GM23248 (cell line): Measurements from ENCODE around the gene CEMIP2. TPM values are rescaled to one million over a fixed set of nuclear protein-coding genes. Genes with fewer than 3 reads are reported as not detected.

Experiments
- DNase-seq: peaks from one replicate; pipeline ENCODE4 v3.0.0-alpha.2; 2015
- H2AFZ ChIP-seq: fragments of 200-600 bp; sonication (generic); 2 replicates; pipeline ENCODE4 v1.6.1; 2016; ENCODE audit warnings: antibody characterized with exemption
- H3F3A ChIP-seq: fragments of 200-600 bp; sonication (generic); 2 replicates; pipeline ENCODE4 v1.6.1; 2016; ENCODE audit warnings: mild to moderate bottlenecking, antibody characterized with exemption, mixed run types; ENCODE audit not compliant: insufficient read depth
- H3K27ac ChIP-seq: fragments of 200-600 bp; sonication (generic); 2 replicates; pipeline ENCODE4 v1.5.1; 2016; ENCODE audit warnings: mild to moderate bottlenecking
- H3K27me3 ChIP-seq: fragments of 200-600 bp; sonication (generic); replicated peaks from 2 replicates; pipeline ENCODE4 v1.6.1; 2016; ENCODE audit warnings: mild to moderate bottlenecking; ENCODE audit not compliant: insufficient read depth
- H3K36me3 ChIP-seq: fragments of 200-600 bp; sonication (generic); 2 replicates; pipeline ENCODE4 v1.6.1; 2016; ENCODE audit warnings: low read depth, mild to moderate bottlenecking
- H3K4me1 ChIP-seq: fragments of 200-600 bp; sonication (generic); 2 replicates; pipeline ENCODE4 v1.6.1; 2016; ENCODE audit warnings: mild to moderate bottlenecking; ENCODE audit not compliant: insufficient read depth
- H3K4me2 ChIP-seq: fragments of 200-600 bp; sonication (generic); one replicate; pipeline ENCODE4 v1.6.1; 2016; ENCODE audit warnings: mild to moderate bottlenecking; ENCODE audit not compliant: unreplicated experiment
- H3K4me3 ChIP-seq: fragments of 200-600 bp; sonication (generic); 2 replicates; pipeline ENCODE4 v1.5.1; 2016; ENCODE audit warnings: mild to moderate bottlenecking
- H3K79me2 ChIP-seq: fragments of 200-600 bp; sonication (generic); 2 replicates; pipeline ENCODE4 v1.6.1; 2016; ENCODE audit warnings: mild to moderate bottlenecking; ENCODE audit not compliant: insufficient read depth
- H3K9ac ChIP-seq: fragments of 200-600 bp; sonication (generic); 2 replicates; pipeline ENCODE4 v1.6.1; 2016; ENCODE audit warnings: mild to moderate bottlenecking
- H3K9me2 ChIP-seq: fragments of 200-600 bp; sonication (generic); 2 replicates; pipeline ENCODE4 v1.6.1; 2016; ENCODE audit warnings: mixed run types, mild to moderate bottlenecking, moderate library complexity; ENCODE audit not compliant: insufficient read depth
- H3K9me3 ChIP-seq: fragments of 200-600 bp; sonication (generic); one replicate; pipeline ENCODE4 v1.6.1; 2017; ENCODE audit warnings: low read depth
- H4K20me1 ChIP-seq: fragments of 200-600 bp; sonication (generic); 2 replicates; pipeline ENCODE4 v1.6.0; 2016; ENCODE audit not compliant: insufficient read depth
- EZH2 ChIP-seq: fragments of 200-600 bp; sonication (generic); IDR thresholded peaks from 2 replicates; pipeline ENCODE4 v1.6.1; 2018; ENCODE audit warnings: antibody characterized with exemption, mild to moderate bottlenecking; ENCODE audit not compliant: insufficient read depth, poor library complexity, severe bottlenecking
- EZH2phosphoT487 ChIP-seq: fragments of 200-600 bp; sonication (generic); IDR thresholded peaks from 2 replicates; pipeline ENCODE4 v1.6.1; 2018; ENCODE audit warnings: antibody characterized with exemption, moderate library complexity, mild to moderate bottlenecking, low read depth; ENCODE audit not compliant: insufficient read depth
- WGBS, 2 experiments: methylation state at CpG; one replicate each; pipeline ENCODE4 v1.1.6; 2015 to 2017; ENCODE audit warnings: low lambda C conversion rate in 2 of 2, low coverage in 1 of 2; ENCODE audit errors: missing lambda C conversion rate in 2 of 2; 5-methylcytosine and 5-hydroxymethylcytosine counted together
- in situ Hi-C: fragments of 300-500 bp; cut with MboI; formaldehyde crosslinking; loops from 2 replicates; pipeline ENCODE4 v1.15.0; 2020
- polyA plus RNA-seq: library from polyadenylated mRNA; unstranded; fragments of >200 nt; fragmentation: Nextera tagmentation; extraction: Ambion mirVana; gene quantifications from 2 replicates; pipeline ENCODE4 v1.2.1, GENCODE V29; 2016
- total RNA-seq: library from RNA; depleted of rRNA; stranded (reverse); fragments of >200 nt; shearing (Covaris generic); gene quantifications from 2 replicates; pipeline ENCODE4 v1.2.3, GENCODE V29; 2014

The CEMIP2 gene
- total and polyA plus RNA-seq, 2 experiments from 2014 or later, result 12.7 to 40.4 TPM

DNA sequence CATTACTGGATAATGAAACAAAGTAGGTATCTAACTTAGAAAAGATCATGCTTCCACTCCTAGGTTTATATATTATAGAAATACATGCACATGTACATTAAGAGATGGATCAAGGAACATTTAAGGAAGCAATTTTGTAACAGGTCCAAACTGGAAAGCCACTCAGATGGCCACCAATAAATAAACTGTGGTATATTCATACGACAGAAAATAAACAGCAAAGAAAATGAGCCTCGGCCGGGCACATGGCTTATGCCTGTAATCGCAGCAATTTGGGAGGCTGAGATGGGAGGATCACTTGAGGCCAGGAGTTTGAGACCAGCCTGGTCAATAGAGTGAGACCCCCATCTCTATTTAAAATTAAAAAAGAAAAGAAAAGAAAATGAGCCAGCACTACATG, 25.6 kb downstream of the CEMIP2 start:
- Histone ChIP-seq H3K27ac (no peak overlapping the region), H3K9ac (no peak overlapping the region), H3K4me1 (peaks cover 7% of the 10 kb centered on the region), H3K27me3 (no peaks in the 10 kb centered on the region), H3K4me2 (no peak overlapping the region), H2AFZ (no peak overlapping the region), H3K79me2 (peaks cover 77% of the 10 kb centered on the region), H3F3A (peaks cover 7% of the 10 kb centered on the region), H3K36me3 (peaks cover 34% of the 10 kb centered on the region), H4K20me1 (0 out of 2 replicates have a peak, but pooled peaks cover 4% of the 10 kb centered on the region), H3K9me3 (no peaks in the 10 kb centered on the region), H3K4me3 (no peak overlapping the region), H3K9me2 (no peaks in the 10 kb centered on the region)
- TF ChIP-seq EZH2phosphoT487 (no peak), EZH2 (no peak)
- 99 to 100% methylated on average over 4 of the region's 4 CpGs for WGBS, 2 experiments
- no peak for DNase-seq
- in situ Hi-C loops, result no loop called here

GRCh38 chr9:71741926-71742648, 26.2 kb downstream of the CEMIP2 start:
- Histone ChIP-seq H3K4me1 (peaks cover 6% of the 10 kb centered on the region; the same call in 1 of the 2 replicates), H3K36me3 (peaks cover 29% of the 10 kb centered on the region), H3K9me3 (no peaks in the 10 kb centered on the region), H3K9me2 (no peaks in the 10 kb centered on the region), H4K20me1 (0 out of 2 replicates have a peak, but pooled peaks cover 4% of the 10 kb centered on the region), H3K79me2 (peaks cover 75% of the 10 kb centered on the region), H3K9ac (no peak overlapping the region), H2AFZ (no peak overlapping the region), H3F3A (peaks cover under 1% of the 10 kb centered on the region), H3K27me3 (no peaks in the 10 kb centered on the region), H3K27ac (no peak overlapping the region), H3K4me3 (no peak overlapping the region), H3K4me2 (no peak overlapping the region)
- in situ Hi-C loops, result no loop called here
- no peak for DNase-seq
- TF ChIP-seq EZH2, result no peak
- no peak for TF ChIP-seq EZH2phosphoT487
- 95 to 99% methylated on average over 10 of the region's 10 CpGs for WGBS, 2 experiments

DNA sequence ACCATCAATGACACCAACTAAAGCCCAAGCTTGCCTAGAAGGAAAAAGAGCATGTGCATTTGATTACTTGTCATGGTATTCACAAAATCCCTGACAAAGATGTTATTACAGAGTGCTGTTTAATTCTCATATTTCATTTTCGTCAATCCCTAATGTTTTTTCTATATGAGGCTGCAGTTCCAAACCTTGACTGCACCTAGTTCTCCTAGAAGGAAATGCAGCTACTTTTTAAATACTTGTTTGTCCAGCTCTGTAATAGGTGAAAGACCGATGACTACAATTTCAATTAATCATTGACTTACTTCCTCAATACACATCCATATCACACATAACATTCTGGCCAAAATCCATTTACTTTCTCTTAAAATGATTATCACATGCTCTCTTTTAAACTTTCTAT, 28.1 kb downstream of the CEMIP2 start:
- WGBS, 2 experiments, result 100% methylated on average over 2 of the region's 2 CpGs
- Histone ChIP-seq H3K4me1 (no peaks in the 10 kb centered on the region), H3K9ac (no peak overlapping the region), H3F3A (no peaks in the 10 kb centered on the region), H3K36me3 (peaks cover 15% of the 10 kb centered on the region), H3K27ac (no peak overlapping the region), H3K9me3 (no peaks in the 10 kb centered on the region), H3K4me3 (no peak overlapping the region), H3K4me2 (no peak overlapping the region), H3K79me2 (peaks cover 75% of the 10 kb centered on the region), H4K20me1 (0 out of 2 replicates have a peak, but pooled peaks cover 4% of the 10 kb centered on the region), H2AFZ (no peak overlapping the region), H3K9me2 (no peaks in the 10 kb centered on the region), H3K27me3 (no peaks in the 10 kb centered on the region)
- TF ChIP-seq EZH2 (no peak), EZH2phosphoT487 (no peak)
- in situ Hi-C loops, result no loop called here
- DNase-seq, result no peak

DNA sequence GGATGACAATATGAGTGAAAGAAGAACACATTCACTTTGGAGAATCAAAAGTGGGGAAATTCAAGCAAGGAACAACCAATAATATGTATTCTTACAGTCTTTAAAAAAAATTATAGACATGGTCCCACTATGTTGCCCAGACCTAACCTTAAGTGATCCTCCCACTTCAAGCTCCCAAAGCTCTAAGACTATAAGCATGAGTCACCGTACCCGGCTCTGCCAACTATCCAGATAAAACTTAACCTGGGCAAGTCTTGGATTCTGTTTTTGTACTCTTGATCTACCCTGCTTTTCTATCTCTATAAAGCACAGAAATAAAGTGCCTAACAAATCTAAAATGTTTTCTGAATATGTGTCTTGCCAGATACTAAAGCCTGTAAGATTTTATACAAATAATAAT, 30.9 kb downstream of the CEMIP2 start:
- H3K9me3 ChIP-seq, result no peaks in the 10 kb centered on the region
- H2AFZ ChIP-seq, result no peak overlapping the region
- 0 out of 2 replicates have a peak, but pooled peaks cover 4% of the 10 kb centered on the region for H4K20me1 ChIP-seq
- in situ Hi-C loops, result no loop called here
- no peaks in the 10 kb centered on the region for H3K27me3 ChIP-seq
- DNase-seq, result peak; percentile 59
- H3K27ac ChIP-seq, result no peak overlapping the region
- TF ChIP-seq EZH2phosphoT487, result no peak
- no peak for TF ChIP-seq EZH2
- H3K9ac ChIP-seq, result no peak overlapping the region
- H3K4me3 ChIP-seq, result no peak overlapping the region
- H3K9me2 ChIP-seq, result no peaks in the 10 kb centered on the region
- 89 to 98% methylated on average over 2 of the region's 2 CpGs for WGBS, 2 experiments
- H3K4me2 ChIP-seq, result peak overlapping the region; percentile 28
- H3F3A ChIP-seq, result no peaks in the 10 kb centered on the region
- H3K4me1 ChIP-seq, result peaks cover 10% of the 10 kb centered on the region
- H3K36me3 ChIP-seq, result peaks cover 15% of the 10 kb centered on the region
- peaks cover 61% of the 10 kb centered on the region for H3K79me2 ChIP-seq
